OCI-LY7 (cell line): Measurements from ENCODE around the gene WWOX.

Experiments used
- EZH2phosphoT487 ChIP-seq: fragments of 200-600 bp; sonication (generic); IDR thresholded peaks from 2 replicates; pipeline ENCODE4 v1.6.1; 2018; ENCODE audit warnings: low read depth, borderline replicate concordance, mild to moderate bottlenecking, mixed run types, antibody characterized with exemption, low read length, moderate library complexity, mixed read lengths
- TF ChIP-seq, protein P1 (sequence below): fragments of 200-600 bp; sonication (generic); conservative IDR thresholded peaks from 2 replicates; pipeline ENCODE4 v1.5.1; 2014; ENCODE audit warnings: mild to moderate bottlenecking, antibody characterized with exemption, low read length, moderate library complexity, mixed read lengths

DNA sequence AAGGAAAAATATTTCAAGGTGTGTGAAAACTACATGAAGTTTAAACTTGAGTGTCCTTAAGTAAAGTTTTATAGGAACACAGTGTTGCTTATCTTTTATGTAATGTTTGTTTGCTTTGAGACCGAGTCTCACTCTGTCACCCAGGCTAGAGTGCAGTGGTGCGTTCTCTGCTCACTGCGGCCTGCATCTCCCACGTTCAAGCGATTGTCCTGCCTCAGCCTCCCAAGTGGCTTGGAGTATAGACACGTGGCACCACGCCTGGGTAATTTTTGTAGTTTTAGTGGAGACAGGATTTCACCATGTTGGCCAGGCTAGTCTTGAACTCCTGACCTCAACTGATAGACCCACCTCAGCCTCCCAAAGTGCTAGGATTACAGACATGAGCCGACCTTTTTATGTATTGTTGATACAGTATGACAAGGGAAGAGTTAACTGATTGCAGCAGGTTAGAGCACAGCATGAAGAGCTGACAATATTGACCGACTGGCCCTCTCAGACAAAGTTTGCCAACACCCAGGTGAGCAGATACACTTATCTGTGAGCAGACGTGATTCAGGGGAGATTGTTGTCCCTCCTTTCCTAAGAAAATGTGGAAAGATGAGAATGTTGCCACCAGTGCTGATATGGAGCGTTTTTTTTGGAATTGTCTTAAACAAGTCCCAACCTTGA lies 373.7 kb downstream of the WWOX start:
- TF ChIP-seq, protein P1, sequence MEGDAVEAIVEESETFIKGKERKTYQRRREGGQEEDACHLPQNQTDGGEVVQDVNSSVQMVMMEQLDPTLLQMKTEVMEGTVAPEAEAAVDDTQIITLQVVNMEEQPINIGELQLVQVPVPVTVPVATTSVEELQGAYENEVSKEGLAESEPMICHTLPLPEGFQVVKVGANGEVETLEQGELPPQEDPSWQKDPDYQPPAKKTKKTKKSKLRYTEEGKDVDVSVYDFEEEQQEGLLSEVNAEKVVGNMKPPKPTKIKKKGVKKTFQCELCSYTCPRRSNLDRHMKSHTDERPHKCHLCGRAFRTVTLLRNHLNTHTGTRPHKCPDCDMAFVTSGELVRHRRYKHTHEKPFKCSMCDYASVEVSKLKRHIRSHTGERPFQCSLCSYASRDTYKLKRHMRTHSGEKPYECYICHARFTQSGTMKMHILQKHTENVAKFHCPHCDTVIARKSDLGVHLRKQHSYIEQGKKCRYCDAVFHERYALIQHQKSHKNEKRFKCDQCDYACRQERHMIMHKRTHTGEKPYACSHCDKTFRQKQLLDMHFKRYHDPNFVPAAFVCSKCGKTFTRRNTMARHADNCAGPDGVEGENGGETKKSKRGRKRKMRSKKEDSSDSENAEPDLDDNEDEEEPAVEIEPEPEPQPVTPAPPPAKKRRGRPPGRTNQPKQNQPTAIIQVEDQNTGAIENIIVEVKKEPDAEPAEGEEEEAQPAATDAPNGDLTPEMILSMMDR = no peak
- no peak for TF ChIP-seq EZH2phosphoT487
